ENCODE measurements around the gene ORMDL3. TPM values are rescaled to one million over a fixed set of nuclear protein-coding genes. Genes with fewer than 3 reads are reported as not detected.

Gene ORMDL3
- total RNA-seq, 1 experiment from 2014 or later: 55.1 TPM

DNA sequence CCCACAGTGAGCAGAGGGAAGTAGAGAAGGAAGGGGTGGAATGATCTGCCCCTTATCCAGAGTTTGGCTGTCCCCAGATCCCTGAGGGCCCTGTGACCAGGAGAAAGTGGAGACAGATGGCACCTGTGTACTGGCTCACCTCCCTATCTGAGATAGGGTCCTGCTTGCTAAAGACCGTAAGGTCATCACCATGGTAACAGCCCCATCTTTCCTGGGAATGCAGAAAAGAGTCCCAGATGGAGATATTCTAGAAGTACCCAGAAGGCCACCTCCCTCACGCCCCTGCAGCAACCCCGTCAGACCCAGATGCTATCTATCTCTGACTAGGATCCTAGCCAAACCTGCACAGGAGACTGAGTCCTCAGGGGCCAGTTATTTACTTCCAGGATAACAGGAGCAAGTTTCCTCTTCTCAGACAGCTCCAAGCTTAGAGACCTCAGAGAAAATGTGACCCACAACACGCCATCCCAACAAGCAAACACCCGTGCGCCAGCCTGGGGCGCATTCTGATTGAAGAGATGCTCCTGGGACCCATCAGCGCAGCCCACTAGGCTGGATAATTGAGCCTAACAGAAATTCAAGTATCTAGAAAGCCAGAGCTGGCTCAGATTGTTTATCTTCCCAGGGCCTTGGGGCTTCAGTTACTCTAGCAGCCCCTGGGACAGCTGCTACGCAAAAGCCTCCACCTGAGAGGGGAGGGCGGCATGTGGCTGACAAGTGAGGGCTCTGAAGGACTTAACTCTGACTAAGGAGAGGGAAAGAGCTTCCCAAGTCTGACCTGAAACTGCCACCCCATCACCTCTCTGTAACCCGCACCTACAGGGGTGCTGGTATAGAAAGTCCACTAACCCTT lies 1.9 kb downstream of the ORMDL3 start:
- peaks cover 36% of the 10 kb centered on the region for H3K4me1 ChIP-seq (ENCODE audit: control insufficient read depth, insufficient read depth, low read length)
- no peaks in the 10 kb centered on the region for H3K9me3 ChIP-seq (ENCODE audit: control insufficient read depth, insufficient read depth, low read depth, low read length)
- no peak for ATAC-seq
- DNase-seq (ENCODE audit: low read depth, low spot score): no peak
- TF ChIP-seq SIN3A (IDR thresholded peaks at IDR 0.05; ENCODE audit: borderline replicate concordance, insufficient read depth, low read depth, low read length): no peak
- TF ChIP-seq, protein P1, sequence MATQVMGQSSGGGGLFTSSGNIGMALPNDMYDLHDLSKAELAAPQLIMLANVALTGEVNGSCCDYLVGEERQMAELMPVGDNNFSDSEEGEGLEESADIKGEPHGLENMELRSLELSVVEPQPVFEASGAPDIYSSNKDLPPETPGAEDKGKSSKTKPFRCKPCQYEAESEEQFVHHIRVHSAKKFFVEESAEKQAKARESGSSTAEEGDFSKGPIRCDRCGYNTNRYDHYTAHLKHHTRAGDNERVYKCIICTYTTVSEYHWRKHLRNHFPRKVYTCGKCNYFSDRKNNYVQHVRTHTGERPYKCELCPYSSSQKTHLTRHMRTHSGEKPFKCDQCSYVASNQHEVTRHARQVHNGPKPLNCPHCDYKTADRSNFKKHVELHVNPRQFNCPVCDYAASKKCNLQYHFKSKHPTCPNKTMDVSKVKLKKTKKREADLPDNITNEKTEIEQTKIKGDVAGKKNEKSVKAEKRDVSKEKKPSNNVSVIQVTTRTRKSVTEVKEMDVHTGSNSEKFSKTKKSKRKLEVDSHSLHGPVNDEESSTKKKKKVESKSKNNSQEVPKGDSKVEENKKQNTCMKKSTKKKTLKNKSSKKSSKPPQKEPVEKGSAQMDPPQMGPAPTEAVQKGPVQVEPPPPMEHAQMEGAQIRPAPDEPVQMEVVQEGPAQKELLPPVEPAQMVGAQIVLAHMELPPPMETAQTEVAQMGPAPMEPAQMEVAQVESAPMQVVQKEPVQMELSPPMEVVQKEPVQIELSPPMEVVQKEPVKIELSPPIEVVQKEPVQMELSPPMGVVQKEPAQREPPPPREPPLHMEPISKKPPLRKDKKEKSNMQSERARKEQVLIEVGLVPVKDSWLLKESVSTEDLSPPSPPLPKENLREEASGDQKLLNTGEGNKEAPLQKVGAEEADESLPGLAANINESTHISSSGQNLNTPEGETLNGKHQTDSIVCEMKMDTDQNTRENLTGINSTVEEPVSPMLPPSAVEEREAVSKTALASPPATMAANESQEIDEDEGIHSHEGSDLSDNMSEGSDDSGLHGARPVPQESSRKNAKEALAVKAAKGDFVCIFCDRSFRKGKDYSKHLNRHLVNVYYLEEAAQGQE (IDR thresholded peaks at IDR 0.05; ENCODE audit: insufficient read depth in 1 of 2, low read depth in 2 of 2, low read length in 1 of 2): no peak
- TF ChIP-seq, protein P2, sequence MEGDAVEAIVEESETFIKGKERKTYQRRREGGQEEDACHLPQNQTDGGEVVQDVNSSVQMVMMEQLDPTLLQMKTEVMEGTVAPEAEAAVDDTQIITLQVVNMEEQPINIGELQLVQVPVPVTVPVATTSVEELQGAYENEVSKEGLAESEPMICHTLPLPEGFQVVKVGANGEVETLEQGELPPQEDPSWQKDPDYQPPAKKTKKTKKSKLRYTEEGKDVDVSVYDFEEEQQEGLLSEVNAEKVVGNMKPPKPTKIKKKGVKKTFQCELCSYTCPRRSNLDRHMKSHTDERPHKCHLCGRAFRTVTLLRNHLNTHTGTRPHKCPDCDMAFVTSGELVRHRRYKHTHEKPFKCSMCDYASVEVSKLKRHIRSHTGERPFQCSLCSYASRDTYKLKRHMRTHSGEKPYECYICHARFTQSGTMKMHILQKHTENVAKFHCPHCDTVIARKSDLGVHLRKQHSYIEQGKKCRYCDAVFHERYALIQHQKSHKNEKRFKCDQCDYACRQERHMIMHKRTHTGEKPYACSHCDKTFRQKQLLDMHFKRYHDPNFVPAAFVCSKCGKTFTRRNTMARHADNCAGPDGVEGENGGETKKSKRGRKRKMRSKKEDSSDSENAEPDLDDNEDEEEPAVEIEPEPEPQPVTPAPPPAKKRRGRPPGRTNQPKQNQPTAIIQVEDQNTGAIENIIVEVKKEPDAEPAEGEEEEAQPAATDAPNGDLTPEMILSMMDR (IDR thresholded peaks at IDR 0.05): no peak
- no peak for TF ChIP-seq TCF7L2 (IDR thresholded peaks at IDR 0.05; ENCODE audit: low read depth, low read length)
- no peak for TF ChIP-seq POLR2AphosphoS5 (IDR thresholded peaks at IDR 0.05; ENCODE audit: low read depth, low read length)
- H3K27me3 ChIP-seq (ENCODE audit: control insufficient read depth, insufficient read depth, low read length): no peaks in the 10 kb centered on the region
- no peak overlapping the region; a peak in 1 of 4 replicates for H3K4me3 ChIP-seq (ENCODE audit: low read depth in 2 of 2, low read length in 2 of 2)
- CTCF ChIA-PET: no interaction called here
- in situ Hi-C loops (cut with HindIII; ENCODE audit: low pct_unique_long_range_greater_than_20kb, low sequenced_read_pairs) (no loop called here), intact Hi-C loops (cut with micrococcal nuclease; ENCODE audit: unreplicated experiment) (no loop called here)
- no TSS peak for BruUV-seq (replicated peaks)
- POLR2A ChIA-PET: no interaction called here
- H3K36me3 ChIP-seq (ENCODE audit: control insufficient read depth, insufficient read depth, low read length): no peaks in the 10 kb centered on the region; the same call in 1 of the 2 replicates
- H3K27ac ChIP-seq (ENCODE audit: low read length): no peak overlapping the region

DNA sequence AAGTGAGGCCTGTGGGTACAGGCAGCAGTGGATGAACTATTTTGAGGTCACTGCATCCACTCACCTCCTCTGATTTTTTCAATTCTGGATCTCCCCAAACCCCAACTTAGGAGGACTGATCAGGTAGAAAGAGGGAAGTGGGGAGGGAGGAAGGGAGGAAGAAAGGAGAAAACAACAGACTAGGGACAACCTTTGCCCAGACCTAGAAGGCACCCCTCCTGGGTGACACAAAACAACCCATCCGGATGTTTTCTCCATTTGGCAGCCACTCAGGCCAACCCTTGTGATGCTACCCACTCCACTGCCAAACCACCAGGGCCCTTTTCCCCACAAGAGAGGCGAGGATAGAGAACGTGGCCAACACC lies 2.7 kb downstream of the ORMDL3 start:
- no peak for ATAC-seq
- H3K36me3 ChIP-seq (ENCODE audit: control insufficient read depth, insufficient read depth, low read length): no peaks in the 10 kb centered on the region; the same call in 1 of the 2 replicates
- H3K4me3 ChIP-seq (ENCODE audit: low read depth in 2 of 2, low read length in 2 of 2): no peak overlapping the region
- no peaks in the 10 kb centered on the region for H3K9me3 ChIP-seq (ENCODE audit: control insufficient read depth, insufficient read depth, low read depth, low read length)
- H3K27ac ChIP-seq (ENCODE audit: low read length): no peak overlapping the region
- intact Hi-C loops (cut with micrococcal nuclease; ENCODE audit: unreplicated experiment): no loop called here
- ChIA-PET POLR2A (no interaction called here), CTCF (no interaction called here)
- H3K27me3 ChIP-seq (ENCODE audit: control insufficient read depth, insufficient read depth, low read length): no peaks in the 10 kb centered on the region
- TF ChIP-seq, protein P2 (IDR thresholded peaks at IDR 0.05): no peak
- TF ChIP-seq SIN3A (IDR thresholded peaks at IDR 0.05; ENCODE audit: borderline replicate concordance, insufficient read depth, low read depth, low read length) (no peak), TCF7L2 (IDR thresholded peaks at IDR 0.05; ENCODE audit: low read depth, low read length) (no peak), POLR2AphosphoS5 (IDR thresholded peaks at IDR 0.05; ENCODE audit: low read depth, low read length) (no peak)
- TF ChIP-seq, protein P1 (IDR thresholded peaks at IDR 0.05; ENCODE audit: insufficient read depth in 1 of 2, low read depth in 2 of 2, low read length in 1 of 2): no peak
- peaks cover 34% of the 10 kb centered on the region for H3K4me1 ChIP-seq (ENCODE audit: control insufficient read depth, insufficient read depth, low read length)
- BruUV-seq (replicated peaks): no TSS peak
- no peak for DNase-seq (ENCODE audit: low read depth, low spot score)
- in situ Hi-C loops (cut with HindIII; ENCODE audit: low pct_unique_long_range_greater_than_20kb, low sequenced_read_pairs): no loop called here
